Mesenchymal stem cell (in vitro differentiated cells and primary cell): ENCODE results near the gene APC.

ENCODE experiments used
- DNase-seq: peaks from one replicate; pipeline ENCODE4 v3.0.0-alpha.2; 2013
- H2AFZ ChIP-seq: one replicate; pipeline ENCODE4 v1.6.1; 2013; ENCODE audit warnings: low read depth, mild to moderate bottlenecking, control low read depth, inconsistent platforms, low read length, moderate library complexity
- H2AK5ac ChIP-seq: 2 replicates; pipeline ENCODE4 v1.6.1; 2013; ENCODE audit warnings: low read length, moderate library complexity, mild to moderate bottlenecking, inconsistent platforms; ENCODE audit not compliant: severe bottlenecking
- H2BK120ac ChIP-seq: one replicate; pipeline ENCODE4 v1.6.1; 2013; ENCODE audit warnings: low read depth, mild to moderate bottlenecking, inconsistent platforms, low read length, moderate library complexity
- H2BK12ac ChIP-seq, 2 experiments: one replicate each; pipeline ENCODE4 v1.6.1; 2013; ENCODE audit warnings: inconsistent platforms in 2 of 2, low read length in 2 of 2, mild to moderate bottlenecking in 2 of 2, moderate library complexity in 2 of 2, control low read depth in 1 of 2
- H2BK15ac ChIP-seq: one replicate; pipeline ENCODE4 v1.6.1; 2013; ENCODE audit warnings: mild to moderate bottlenecking, low read depth, inconsistent platforms; ENCODE audit not compliant: poor library complexity, severe bottlenecking
- H2BK5ac ChIP-seq: 2 replicates; pipeline ENCODE4 v1.6.1; 2013; ENCODE audit warnings: low read depth, mild to moderate bottlenecking, low read length, control low read depth, inconsistent platforms; ENCODE audit not compliant: poor library complexity, severe bottlenecking
- H3K14ac ChIP-seq, 2 experiments: one replicate each; pipeline ENCODE4 v1.6.1; 2013; ENCODE audit warnings: inconsistent platforms in 2 of 2, low read length in 2 of 2, control low read depth in 1 of 2, mild to moderate bottlenecking in 1 of 2, moderate library complexity in 1 of 2
- H3K18ac ChIP-seq, 2 experiments: one replicate each; pipeline ENCODE4 v1.6.1; 2013; ENCODE audit warnings: inconsistent platforms in 2 of 2, low read length in 2 of 2, control low read depth in 1 of 2, low read depth in 1 of 2, mild to moderate bottlenecking in 1 of 2
- H3K23ac ChIP-seq, 2 experiments: one replicate each; pipeline ENCODE4 v1.6.1; 2013; ENCODE audit warnings: inconsistent platforms in 2 of 2, low read length in 2 of 2, mild to moderate bottlenecking in 2 of 2, moderate library complexity in 2 of 2, control low read depth in 1 of 2
- H3K27ac ChIP-seq: 2 replicates; pipeline ENCODE4 v1.5.1; 2013; ENCODE audit warnings: mild to moderate bottlenecking, moderate library complexity, low read length, control low read depth, inconsistent platforms; ENCODE audit not compliant: poor library complexity, severe bottlenecking
- H3K27me3 ChIP-seq, 2 experiments: 2 replicates each; pipeline versions ENCODE4 v1.6.1 to v1.7.0; 2013; ENCODE audit warnings: low read length in 2 of 2, mild to moderate bottlenecking in 2 of 2, moderate library complexity in 2 of 2, control low read depth in 1 of 2, inconsistent platforms in 1 of 2; ENCODE audit not compliant: control insufficient read depth in 1 of 2, insufficient read depth in 1 of 2
- H3K36me3 ChIP-seq, 2 experiments: 2 replicates each; pipeline versions ENCODE4 v1.6.1 to v1.7.0; 2013; ENCODE audit warnings: low read length in 2 of 2, control low read depth in 1 of 2, inconsistent platforms in 1 of 2, low read depth in 1 of 2, mild to moderate bottlenecking in 1 of 2; ENCODE audit not compliant: insufficient read depth in 2 of 2, control insufficient read depth in 1 of 2
- H3K4ac ChIP-seq, 2 experiments: one replicate each; pipeline ENCODE4 v1.6.1; 2013; ENCODE audit warnings: inconsistent platforms in 2 of 2, low read length in 2 of 2, mild to moderate bottlenecking in 2 of 2, moderate library complexity in 2 of 2, control low read depth in 1 of 2, low read depth in 1 of 2
- H3K4me1 ChIP-seq: 2 replicates; pipeline ENCODE4 v1.6.1; 2013; ENCODE audit warnings: low read depth, low read length, control low read depth; ENCODE audit not compliant: control insufficient read depth, insufficient read depth
- H3K4me2 ChIP-seq: 2 replicates; pipeline ENCODE4 v1.6.1; 2013; ENCODE audit warnings: low read length, mild to moderate bottlenecking, inconsistent platforms; ENCODE audit not compliant: poor library complexity, severe bottlenecking
- H3K4me3 ChIP-seq, 2 experiments: 2 replicates each; pipeline versions ENCODE4 v1.5.1 to v1.7.0; 2013; ENCODE audit warnings: low read length in 2 of 2, mild to moderate bottlenecking in 2 of 2, control low read depth in 1 of 2, low read depth in 1 of 2; ENCODE audit not compliant: insufficient read depth in 1 of 2
- H3K79me1 ChIP-seq: replicated peaks from 2 replicates; pipeline ENCODE4 v1.6.1; 2013; ENCODE audit warnings: mild to moderate bottlenecking, control low read depth, low read length, inconsistent platforms; ENCODE audit not compliant: poor library complexity, severe bottlenecking
- H3K9ac ChIP-seq: 2 replicates; pipeline ENCODE4 v1.7.0; 2013; ENCODE audit warnings: mild to moderate bottlenecking, low read length, moderate library complexity
- H3K9me3 ChIP-seq: 2 replicates; pipeline ENCODE4 v1.7.0; 2013; ENCODE audit warnings: mild to moderate bottlenecking, low read length; ENCODE audit not compliant: control insufficient read depth
- H4K8ac ChIP-seq: one replicate; pipeline ENCODE4 v1.6.1; 2013; ENCODE audit warnings: inconsistent platforms, mild to moderate bottlenecking, low read length, moderate library complexity
- H4K91ac ChIP-seq: one replicate; pipeline ENCODE4 v1.6.1; 2013; ENCODE audit warnings: mild to moderate bottlenecking, low read length, inconsistent platforms
- WGBS: methylation state at CpG from one replicate; pipeline ENCODE4 v1.1.7; 2013; ENCODE audit warnings: mixed read lengths; 5-methylcytosine and 5-hydroxymethylcytosine counted together

Gene APC

GRCh38 chr5:112812549-112812948 is 74.9 kb downstream of the APC start:
- H3K14ac ChIP-seq = no peak overlapping the region
- 100% methylated on average over 1 of the region's 1 CpG for WGBS
- no peak overlapping the region for H2BK120ac ChIP-seq
- H3K18ac ChIP-seq = no peak overlapping the region
- no peak for DNase-seq
- H3K9me3 ChIP-seq = no peaks in the 10 kb centered on the region
- no peak overlapping the region for H3K9ac ChIP-seq
- no peak overlapping the region for H2AFZ ChIP-seq
- no peak overlapping the region for H3K27ac ChIP-seq
- H3K23ac ChIP-seq = no peak overlapping the region
- H3K27me3 ChIP-seq = no peaks in the 10 kb centered on the region
- H3K36me3 ChIP-seq = peaks cover 10 to 57% of the 10 kb centered on the region in 2 experiments
- H2BK5ac ChIP-seq = no peak overlapping the region
- no peak overlapping the region for H2BK12ac ChIP-seq
- H4K91ac ChIP-seq = no peak overlapping the region
- H3K79me1 ChIP-seq = peaks cover 11% of the 10 kb centered on the region
- H3K4ac ChIP-seq = no peak overlapping the region
- no peak overlapping the region for H4K8ac ChIP-seq
- no peak overlapping the region for H2AK5ac ChIP-seq
- no peaks in the 10 kb centered on the region for H3K4me1 ChIP-seq
- H2BK15ac ChIP-seq = no peak overlapping the region
- no peak overlapping the region for H3K4me3 ChIP-seq
- no peak overlapping the region for H3K4me2 ChIP-seq

DNA sequence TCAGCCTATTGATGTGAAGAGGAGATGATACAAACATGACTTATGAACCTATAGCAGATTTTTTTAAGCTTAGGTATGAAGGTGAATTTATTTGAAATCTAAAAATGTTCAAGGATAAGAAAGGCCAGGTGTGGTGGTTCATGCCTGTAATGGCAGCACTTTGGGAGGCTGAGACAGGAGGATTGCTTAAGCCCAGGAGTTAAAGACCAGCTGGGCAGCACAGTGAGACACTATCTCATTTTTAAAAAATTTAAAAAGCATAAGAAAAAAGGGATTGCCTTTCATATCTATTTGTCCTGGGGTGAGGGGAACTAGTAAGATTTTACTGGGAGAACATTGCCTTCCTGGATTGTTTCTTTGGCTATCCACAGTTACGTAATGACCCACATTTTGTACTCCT is 82.6 kb downstream of the APC start:
- Histone ChIP-seq H4K8ac (no peak overlapping the region), H3K4me2 (no peak overlapping the region), H3K27me3 (no peaks in the 10 kb centered on the region), H3K4ac (no peak overlapping the region), H3K23ac (no peak overlapping the region), H4K91ac (no peak overlapping the region), H2AFZ (no peak overlapping the region), H3K79me1 (peaks cover 6% of the 10 kb centered on the region), H3K9me3 (no peaks in the 10 kb centered on the region), H2BK15ac (no peak overlapping the region), H3K27ac (no peak overlapping the region), H2BK120ac (no peak overlapping the region), H3K18ac (no peak overlapping the region), H3K4me1 (no peaks in the 10 kb centered on the region), H2BK5ac (no peak overlapping the region), H2AK5ac (no peak overlapping the region), H2BK12ac (no peak overlapping the region), H3K36me3 (peaks cover 19 to 78% of the 10 kb centered on the region in 2 experiments), H3K4me3 (no peak overlapping the region), H3K9ac (no peak overlapping the region), H3K14ac (no peak overlapping the region)
- DNase-seq = no peak
- no CpG with 5 or more reads among the region's 1 CpG for WGBS

GRCh38 chr5:112822456-112822855 is 84.8 kb downstream of the APC start:
- 73% methylated on average over 4 of the region's 4 CpGs for WGBS
- Histone ChIP-seq H3K36me3 (peaks cover 15 to 82% of the 10 kb centered on the region in 2 experiments), H2AK5ac (no peak overlapping the region), H3K27ac (no peak overlapping the region), H3K4ac (no peak overlapping the region), H3K14ac (no peak overlapping the region), H2BK5ac (no peak overlapping the region), H3K4me2 (no peak overlapping the region), H3K9ac (no peak overlapping the region), H2BK120ac (no peak overlapping the region), H3K23ac (no peak overlapping the region), H2BK12ac (no peak overlapping the region), H3K9me3 (no peaks in the 10 kb centered on the region), H3K79me1 (peaks cover 9% of the 10 kb centered on the region), H4K8ac (no peak overlapping the region), H3K4me3 (no peak overlapping the region), H4K91ac (no peak overlapping the region), H2BK15ac (no peak overlapping the region), H2AFZ (no peak overlapping the region), H3K27me3 (no peaks in the 10 kb centered on the region), H3K4me1 (peaks cover 2% of the 10 kb centered on the region), H3K18ac (no peak overlapping the region)
- DNase-seq = no peak

DNA sequence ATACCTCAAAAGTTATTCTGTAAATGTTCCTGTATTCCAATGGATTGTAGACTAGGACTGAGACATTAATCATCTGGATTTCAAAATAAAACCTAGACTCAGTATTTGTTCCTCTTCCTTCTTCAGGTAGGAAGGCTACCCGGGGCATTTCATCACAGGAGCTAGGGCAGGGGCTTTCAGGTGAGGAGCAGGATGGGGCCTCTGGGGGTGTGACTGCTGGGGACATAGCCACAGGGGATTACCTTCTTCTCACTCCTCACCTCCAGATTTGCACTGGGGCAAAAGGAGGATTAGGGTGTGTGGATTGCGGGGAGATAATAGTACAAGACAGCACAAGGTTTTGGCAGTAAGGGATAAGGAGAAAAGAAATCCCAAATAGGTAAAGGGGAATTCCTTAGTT is 85.5 kb downstream of the APC start:
- Histone ChIP-seq H3K18ac (no peak overlapping the region), H4K8ac (no peak overlapping the region), H3K79me1 (peaks cover 9% of the 10 kb centered on the region), H3K9ac (no peak overlapping the region), H3K4ac (no peak overlapping the region), H3K27me3 (no peaks in the 10 kb centered on the region), H3K4me3 (no peak overlapping the region), H2BK5ac (no peak overlapping the region), H3K14ac (no peak overlapping the region), H3K27ac (no peak overlapping the region), H3K4me1 (peaks cover 2% of the 10 kb centered on the region), H2BK15ac (no peak overlapping the region), H3K36me3 (peaks cover 19 to 83% of the 10 kb centered on the region in 2 experiments), H2AK5ac (no peak overlapping the region), H3K9me3 (no peaks in the 10 kb centered on the region), H4K91ac (no peak overlapping the region), H2BK120ac (no peak overlapping the region), H3K23ac (no peak overlapping the region), H3K4me2 (no peak overlapping the region), H2BK12ac (no peak overlapping the region), H2AFZ (no peak overlapping the region)
- 100% methylated on average over 2 of the region's 2 CpGs for WGBS
- no peak for DNase-seq
